ENCODE measurements around the gene TACC3. TPM values are rescaled to one million over a fixed set of nuclear protein-coding genes. Genes with fewer than 3 reads are reported as not detected.

Gene TACC3
- total RNA-seq, 1 experiment from 2014 or later = 106 TPM

- Histone ChIP-seq H3K27me3 (ENCODE audit: control insufficient read depth, insufficient read depth, low read length) (no peaks in the 10 kb centered on the region), H3K27ac (ENCODE audit: low read length) (no peak overlapping the region), H3K36me3 (ENCODE audit: control insufficient read depth, insufficient read depth, low read length) (no peaks in the 10 kb centered on the region; the same call in 1 of the 2 replicates), H3K4me3 (ENCODE audit: low read depth in 2 of 2, low read length in 2 of 2) (peak overlapping the region in 1 of 2 experiments; percentile 37; a peak in 3 of 4 replicates), H3K4me1 (ENCODE audit: control insufficient read depth, insufficient read depth, low read length) (no peaks in the 10 kb centered on the region), H3K9me3 (ENCODE audit: control insufficient read depth, insufficient read depth, low read depth, low read length) (no peaks in the 10 kb centered on the region)
- BruUV-seq (replicated peaks) = no TSS peak
- ATAC-seq = peak; percentile 65
- no peak for DNase-seq (ENCODE audit: low read depth, low spot score)
- intact Hi-C loops (cut with micrococcal nuclease; ENCODE audit: unreplicated experiment) = no loop called here
- CTCF ChIA-PET = no interaction called here
- TF ChIP-seq POLR2AphosphoS5 (IDR thresholded peaks at IDR 0.05; ENCODE audit: low read depth, low read length) (no peak), SIN3A (IDR thresholded peaks at IDR 0.05; ENCODE audit: borderline replicate concordance, insufficient read depth, low read depth, low read length) (no peak), TCF7L2 (IDR thresholded peaks at IDR 0.05; ENCODE audit: low read depth, low read length) (no peak), CTCF (IDR thresholded peaks at IDR 0.05) (no peak), REST (IDR thresholded peaks at IDR 0.05; ENCODE audit: insufficient read depth in 1 of 2, low read depth in 2 of 2, low read length in 1 of 2) (no peak)
- in situ Hi-C loops (cut with HindIII; ENCODE audit: low pct_unique_long_range_greater_than_20kb, low sequenced_read_pairs) = no loop called here
- POLR2A ChIA-PET = no interaction called here
Measured at GRCh38 chr4:1793496-1793840, 72.1 kb downstream of the TACC3 start.

- CTCF ChIA-PET = no interaction called here
- in situ Hi-C loops (cut with HindIII; ENCODE audit: low pct_unique_long_range_greater_than_20kb, low sequenced_read_pairs) (no loop called here), intact Hi-C loops (cut with micrococcal nuclease; ENCODE audit: unreplicated experiment) (no loop called here)
- TF ChIP-seq CTCF (IDR thresholded peaks at IDR 0.05) (no peak), TCF7L2 (IDR thresholded peaks at IDR 0.05; ENCODE audit: low read depth, low read length) (no peak), REST (IDR thresholded peaks at IDR 0.05; ENCODE audit: insufficient read depth in 1 of 2, low read depth in 2 of 2, low read length in 1 of 2) (no peak), SIN3A (IDR thresholded peaks at IDR 0.05; ENCODE audit: borderline replicate concordance, insufficient read depth, low read depth, low read length) (no peak), POLR2AphosphoS5 (IDR thresholded peaks at IDR 0.05; ENCODE audit: low read depth, low read length) (no peak)
- Histone ChIP-seq H3K9me3 (ENCODE audit: control insufficient read depth, insufficient read depth, low read depth, low read length) (no peaks in the 10 kb centered on the region), H3K27me3 (ENCODE audit: control insufficient read depth, insufficient read depth, low read length) (no peaks in the 10 kb centered on the region), H3K4me3 (ENCODE audit: low read depth in 2 of 2, low read length in 2 of 2) (peak overlapping the region; percentile 32), H3K36me3 (ENCODE audit: control insufficient read depth, insufficient read depth, low read length) (no peaks in the 10 kb centered on the region; the same call in 1 of the 2 replicates), H3K27ac (ENCODE audit: low read length) (no peak overlapping the region), H3K4me1 (ENCODE audit: control insufficient read depth, insufficient read depth, low read length) (no peaks in the 10 kb centered on the region)
- no peak for DNase-seq (ENCODE audit: low read depth, low spot score)
- no TSS peak for BruUV-seq (replicated peaks)
- POLR2A ChIA-PET = interaction anchor here (0.6 kb wide), 1 partner anchor 1935 kb away, joined by 4 read pairs; no protein-coding TSS in a partner anchor
- ATAC-seq = peak; percentile 40
Measured at GRCh38 chr4:1793940-1794808, 72.9 kb downstream of the TACC3 start.

Data from Panc1 (cell line).